RWPE1 (cell line): ENCODE data around the gene TCF12.

Source experiments
- CTCF ChIA-PET: fragments of 350-600 bp; sonication (Branson Sonifier 250); formaldehyde crosslinking; extraction: SDS; loops from one replicate; lab custom pipeline; 2021; lab: Yijun Ruan, JAX
- POLR2A ChIA-PET: fragments of 400-600 bp; formaldehyde crosslinking; extraction: SDS; loops from one replicate; lab custom pipeline; 2020; ENCODE audit warnings: antibody characterized with exemption; ENCODE audit not compliant: low non-redundant PET; lab: Yijun Ruan, JAX
- DNase-seq: peaks from one replicate; pipeline ENCODE4 v3.0.0; 2012; ENCODE audit warnings: low spot score
- H3K27ac ChIP-seq: fragments of 450-650 bp; 2 replicates; pipeline ENCODE4 v1.5.1; 2017
- TF ChIP-seq, protein P1 (sequence below): fragments of 450-650 bp; conservative IDR thresholded peaks from 2 replicates; pipeline ENCODE4 v1.5.1; 2017; ENCODE audit warnings: low read depth, mild to moderate bottlenecking

Gene TCF12

DNA sequence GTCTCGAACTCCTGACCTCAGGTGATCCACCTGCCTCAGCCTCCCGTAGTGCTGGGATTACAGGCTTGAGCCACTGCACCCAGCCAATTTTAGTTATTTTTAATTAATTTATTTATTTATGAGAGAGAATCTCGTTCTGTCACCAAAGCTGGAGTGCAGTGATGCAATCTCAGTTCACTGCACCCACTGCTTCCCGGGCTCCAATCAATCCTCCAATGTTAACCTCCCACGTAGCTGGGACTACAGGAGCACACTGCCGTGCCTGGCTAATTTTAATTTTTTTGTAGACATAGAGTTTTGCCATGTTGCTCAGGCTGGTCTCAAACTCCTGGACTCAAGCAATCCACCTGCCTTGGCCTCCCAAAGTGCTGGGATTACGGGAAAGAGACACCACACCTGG lies 137.9 kb downstream of the TCF12 start:
- ChIA-PET POLR2A (no interaction called here), CTCF (no interaction called here)

DNA sequence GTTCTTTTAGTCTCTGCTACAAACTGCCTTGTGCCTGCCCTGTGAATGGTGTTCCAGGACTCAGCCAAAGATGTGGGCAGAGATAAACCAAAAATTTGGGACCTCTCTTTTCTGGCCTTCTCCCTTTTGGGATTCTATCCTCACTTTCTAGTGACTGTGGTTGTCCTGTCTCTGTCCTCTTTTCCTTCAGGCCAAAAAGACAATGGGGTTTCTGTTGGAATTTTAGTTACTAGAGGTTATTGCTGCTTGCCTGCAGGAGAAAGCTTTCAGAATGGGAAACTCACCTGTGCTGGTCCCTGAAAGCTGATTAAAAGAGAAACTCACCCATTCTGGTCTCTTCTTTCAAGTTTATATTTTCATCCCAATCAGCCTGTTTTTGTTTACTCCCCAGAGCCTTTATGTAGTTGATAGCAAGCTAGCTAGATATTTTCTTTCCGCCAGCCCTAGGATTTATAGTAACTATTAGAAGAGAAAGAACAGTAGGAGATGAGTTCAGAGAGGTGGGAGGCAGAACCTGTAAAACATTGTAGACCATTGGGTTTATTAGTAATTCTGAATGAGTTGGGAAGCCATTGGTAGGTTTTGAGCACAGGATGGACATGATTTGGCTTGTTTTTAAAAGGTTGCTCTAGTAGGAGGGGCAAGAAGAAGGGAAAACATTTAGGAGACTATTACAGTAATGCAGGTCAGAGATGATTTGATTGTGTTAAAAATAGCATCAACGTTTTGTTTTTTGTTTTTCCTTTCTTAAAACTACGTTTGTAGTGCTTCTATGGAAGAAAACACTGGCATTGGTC lies 138.9 kb downstream of the TCF12 start:
- TF ChIP-seq, protein P1, sequence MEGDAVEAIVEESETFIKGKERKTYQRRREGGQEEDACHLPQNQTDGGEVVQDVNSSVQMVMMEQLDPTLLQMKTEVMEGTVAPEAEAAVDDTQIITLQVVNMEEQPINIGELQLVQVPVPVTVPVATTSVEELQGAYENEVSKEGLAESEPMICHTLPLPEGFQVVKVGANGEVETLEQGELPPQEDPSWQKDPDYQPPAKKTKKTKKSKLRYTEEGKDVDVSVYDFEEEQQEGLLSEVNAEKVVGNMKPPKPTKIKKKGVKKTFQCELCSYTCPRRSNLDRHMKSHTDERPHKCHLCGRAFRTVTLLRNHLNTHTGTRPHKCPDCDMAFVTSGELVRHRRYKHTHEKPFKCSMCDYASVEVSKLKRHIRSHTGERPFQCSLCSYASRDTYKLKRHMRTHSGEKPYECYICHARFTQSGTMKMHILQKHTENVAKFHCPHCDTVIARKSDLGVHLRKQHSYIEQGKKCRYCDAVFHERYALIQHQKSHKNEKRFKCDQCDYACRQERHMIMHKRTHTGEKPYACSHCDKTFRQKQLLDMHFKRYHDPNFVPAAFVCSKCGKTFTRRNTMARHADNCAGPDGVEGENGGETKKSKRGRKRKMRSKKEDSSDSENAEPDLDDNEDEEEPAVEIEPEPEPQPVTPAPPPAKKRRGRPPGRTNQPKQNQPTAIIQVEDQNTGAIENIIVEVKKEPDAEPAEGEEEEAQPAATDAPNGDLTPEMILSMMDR = no peak
- H3K27ac ChIP-seq = no peak overlapping the region
- ChIA-PET CTCF (interaction anchor here (0.5 kb wide), 1 partner anchor 156 kb away, joined by 4 read pairs; no protein-coding TSS in a partner anchor), POLR2A (no interaction called here)
- DNase-seq = no peak

More for the DNA sequence above, 137.9 kb downstream of the TCF12 start:
- DNase-seq = no peak
- no peak overlapping the region for H3K27ac ChIP-seq
- TF ChIP-seq, protein P1 = no peak

DNA sequence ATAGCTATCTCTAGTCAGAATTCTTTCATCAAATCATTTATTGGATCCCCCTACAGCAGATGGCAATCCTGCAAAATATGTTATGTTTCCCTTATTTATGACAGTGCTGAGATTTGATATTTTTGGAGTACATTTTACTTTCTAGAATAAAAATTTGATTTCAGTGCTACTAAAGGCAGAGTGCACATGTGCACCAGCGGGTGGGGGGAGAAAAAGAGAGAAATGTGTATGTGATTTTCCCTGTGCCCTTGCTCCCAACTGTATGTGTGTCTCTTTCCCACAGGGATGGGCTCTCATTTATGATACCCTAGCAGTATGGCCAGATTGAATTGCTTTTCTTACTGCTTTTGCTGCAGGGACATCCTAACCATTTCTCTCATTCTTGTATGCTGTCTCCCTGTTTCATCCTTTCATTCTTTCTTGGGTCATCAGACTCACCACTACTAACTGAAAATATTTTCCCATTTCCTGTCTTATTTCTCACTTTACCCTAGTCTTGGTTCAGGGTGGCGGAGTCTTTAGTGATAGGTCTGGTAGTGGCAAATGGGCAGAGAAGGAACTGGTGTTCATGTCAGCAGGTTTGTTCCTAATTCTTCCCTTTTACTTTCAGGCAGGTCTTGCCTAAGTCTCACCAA lies 140.7 kb downstream of the TCF12 start:
- ChIA-PET CTCF (no interaction called here), POLR2A (no interaction called here)
- no peak overlapping the region for H3K27ac ChIP-seq
- DNase-seq = no peak
- TF ChIP-seq, protein P1 = no peak

DNA sequence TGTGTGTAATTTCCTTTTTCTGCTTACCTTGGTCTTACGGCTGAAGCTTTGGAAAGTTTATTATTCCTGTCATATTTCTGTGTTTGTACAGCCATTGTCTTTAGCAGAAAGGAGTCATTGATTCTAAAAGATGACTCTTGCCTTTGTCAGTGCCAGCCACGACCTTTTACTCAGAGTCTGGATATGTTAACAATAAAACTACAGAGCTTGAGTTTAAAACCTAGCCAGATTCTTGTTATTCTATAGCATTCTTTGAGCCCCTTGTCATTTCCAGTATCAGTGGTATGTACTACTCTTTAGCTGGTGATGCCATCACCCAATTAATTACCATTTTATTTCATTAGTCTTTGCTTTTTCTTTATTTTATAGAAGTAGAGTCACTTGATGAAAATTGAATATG lies 142.4 kb downstream of the TCF12 start:
- TF ChIP-seq, protein P1 = no peak
- DNase-seq = peak; percentile 46
- H3K27ac ChIP-seq = no peak overlapping the region
- POLR2A ChIA-PET = no interaction called here
- CTCF ChIA-PET = interaction anchor here (0.7 kb wide), 1 partner anchor 756 kb away, joined by 5 read pairs; no protein-coding TSS in a partner anchor

DNA sequence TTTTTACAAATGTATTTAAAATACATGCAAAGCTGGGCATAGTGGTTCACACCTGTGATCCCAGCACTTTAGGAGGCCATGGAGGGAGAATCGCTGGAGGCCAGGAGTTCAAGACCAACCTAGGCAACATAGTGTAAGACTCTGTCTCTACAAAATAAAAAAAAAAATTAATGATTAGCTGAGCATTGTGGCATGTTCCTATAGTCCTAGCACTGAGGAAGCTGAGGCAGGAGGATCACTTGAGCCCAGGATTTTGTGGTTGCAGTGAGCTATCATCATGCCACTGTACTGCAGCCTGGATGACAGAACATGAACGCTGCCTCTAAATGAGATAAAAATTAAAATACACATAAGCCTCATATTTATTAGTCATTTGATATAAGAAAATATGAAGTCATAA lies 142.8 kb downstream of the TCF12 start:
- no peak overlapping the region for H3K27ac ChIP-seq
- ChIA-PET POLR2A (no interaction called here), CTCF (interaction anchor here (0.7 kb wide), 1 partner anchor 756 kb away, joined by 5 read pairs; no protein-coding TSS in a partner anchor)
- TF ChIP-seq, protein P1 = no peak
- DNase-seq = no peak

DNA sequence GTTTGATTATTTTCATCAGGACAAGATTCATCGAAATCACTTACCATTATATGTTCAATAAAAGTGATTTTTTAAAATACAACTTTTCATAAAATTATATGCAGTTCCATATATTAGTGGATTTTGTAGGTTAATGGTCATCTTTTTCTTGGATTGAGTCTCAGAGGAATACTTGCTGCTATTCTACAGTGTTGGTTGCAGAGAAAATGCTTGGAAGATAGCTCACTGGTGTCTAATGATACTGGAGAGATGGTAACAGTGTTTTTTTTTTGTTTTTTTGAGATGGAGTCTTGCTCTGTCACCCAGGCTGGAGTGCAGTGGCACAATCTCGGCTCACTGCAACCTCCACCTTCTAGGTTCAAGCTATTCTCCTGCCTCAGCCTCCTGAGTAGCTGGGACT lies 143.3 kb downstream of the TCF12 start:
- TF ChIP-seq, protein P1 = no peak
- no peak overlapping the region for H3K27ac ChIP-seq
- DNase-seq = no peak
- CTCF ChIA-PET = no interaction called here
- POLR2A ChIA-PET = no interaction called here
